ENCODE results near the gene TSPAN9. TPM values are rescaled to one million over a fixed set of nuclear protein-coding genes. Genes with fewer than 3 reads are reported as not detected.

The TSPAN9 gene
- total RNA-seq, 1 experiment from 2014 or later = 9.6 TPM

- Histone ChIP-seq H3K27ac (no peak overlapping the region), H4K20me1 (ENCODE audit: insufficient read depth) (no peaks in the 10 kb centered on the region), H3K4me2 (no peak overlapping the region), H2AFZ (no peak overlapping the region), H3K9me2 (ENCODE audit: insufficient read depth) (no peaks in the 10 kb centered on the region), H3F3A (ENCODE audit: insufficient read depth, low read depth) (no peaks in the 10 kb centered on the region), H3K9me3 (ENCODE audit: insufficient read depth, low read depth) (no peaks in the 10 kb centered on the region), H3K79me2 (ENCODE audit: low read depth) (no peaks in the 10 kb centered on the region), H3K4me3 (no peak overlapping the region), H3K4me1 (replicated peaks; ENCODE audit: insufficient read depth) (no peaks in the 10 kb centered on the region), H3K36me3 (ENCODE audit: low read depth) (no peaks in the 10 kb centered on the region), H3K27me3 (ENCODE audit: insufficient read depth, low read depth) (peaks cover 19% of the 10 kb centered on the region; the same call in 1 of the 2 replicates)
- DNase-seq = no peak
- CTCF ChIA-PET = interaction anchor here (0.6 kb wide), 1 partner anchor 96 kb away, joined by 8 read pairs; no protein-coding TSS in a partner anchor
- POLR2A ChIA-PET (ENCODE audit: unreplicated experiment) = no interaction called here
- intact Hi-C loops (cut with micrococcal nuclease; ENCODE audit: unreplicated experiment) = no loop called here
- no TSS peak for BruUV-seq (replicated peaks)
- TF ChIP-seq EZH2 (IDR thresholded peaks at IDR 0.05; ENCODE audit: low read depth) = no peak
- TF ChIP-seq CTCF (conservative IDR thresholded peaks at IDR 0.05) = no peak
These were observed 71.3 kb downstream of the TSPAN9 start for GRCh38 chr12:3148366-3149000.

- POLR2A ChIA-PET (ENCODE audit: unreplicated experiment) = no interaction called here
- no peak overlapping the region for H3K4me3 ChIP-seq
- intact Hi-C loops (cut with micrococcal nuclease; ENCODE audit: unreplicated experiment) = no loop called here
These were observed 72.5 kb downstream of the TSPAN9 start for GRCh38 chr12:3149515-3150307.

GRCh38 chr12:3150308-3150670 is 73.1 kb downstream of the TSPAN9 start:
- ChIA-PET CTCF (no interaction called here), POLR2A (ENCODE audit: unreplicated experiment) (no interaction called here)
- Histone ChIP-seq H3K4me2 (no peak overlapping the region), H3K27me3 (ENCODE audit: insufficient read depth, low read depth) (peaks cover 19% of the 10 kb centered on the region; the same call in 1 of the 2 replicates), H3K9me3 (ENCODE audit: insufficient read depth, low read depth) (no peaks in the 10 kb centered on the region), H3K36me3 (ENCODE audit: low read depth) (no peaks in the 10 kb centered on the region), H3K4me1 (replicated peaks; ENCODE audit: insufficient read depth) (no peaks in the 10 kb centered on the region), H4K20me1 (ENCODE audit: insufficient read depth) (no peaks in the 10 kb centered on the region), H3K27ac (no peak overlapping the region), H3K4me3 (no peak overlapping the region), H3K9me2 (ENCODE audit: insufficient read depth) (no peaks in the 10 kb centered on the region), H3K79me2 (ENCODE audit: low read depth) (no peaks in the 10 kb centered on the region), H2AFZ (no peak overlapping the region), H3F3A (ENCODE audit: insufficient read depth, low read depth) (no peaks in the 10 kb centered on the region)
- no TSS peak for BruUV-seq (replicated peaks)
- DNase-seq = no peak
- no peak for TF ChIP-seq EZH2 (IDR thresholded peaks at IDR 0.05; ENCODE audit: low read depth)
- no peak for TF ChIP-seq CTCF (conservative IDR thresholded peaks at IDR 0.05)
- intact Hi-C loops (cut with micrococcal nuclease; ENCODE audit: unreplicated experiment) = no loop called here

More at GRCh38 chr12:3149515-3150307, 72.5 kb downstream of the TSPAN9 start:
- CTCF ChIA-PET = no interaction called here
- no peak for DNase-seq
- Histone ChIP-seq H4K20me1 (ENCODE audit: insufficient read depth) (no peaks in the 10 kb centered on the region), H3K27me3 (ENCODE audit: insufficient read depth, low read depth) (peaks cover 19% of the 10 kb centered on the region; the same call in 1 of the 2 replicates), H3K9me3 (ENCODE audit: insufficient read depth, low read depth) (no peaks in the 10 kb centered on the region), H3K4me1 (replicated peaks; ENCODE audit: insufficient read depth) (no peaks in the 10 kb centered on the region), H3K9me2 (ENCODE audit: insufficient read depth) (no peaks in the 10 kb centered on the region), H3F3A (ENCODE audit: insufficient read depth, low read depth) (no peaks in the 10 kb centered on the region), H2AFZ (no peak overlapping the region), H3K27ac (no peak overlapping the region), H3K79me2 (ENCODE audit: low read depth) (no peaks in the 10 kb centered on the region), H3K36me3 (ENCODE audit: low read depth) (no peaks in the 10 kb centered on the region), H3K4me2 (no peak overlapping the region)
- no peak for TF ChIP-seq EZH2 (IDR thresholded peaks at IDR 0.05; ENCODE audit: low read depth)
- TF ChIP-seq CTCF (conservative IDR thresholded peaks at IDR 0.05) = no peak
- BruUV-seq (replicated peaks) = no TSS peak
